Activated gamma-delta T cell (primary cell): Measurements from ENCODE around the gene ANKRD63.

Experiments used
- DNase-seq: peaks from one replicate; lab custom pipeline; 2025; lab: John Stamatoyannopoulos, UW

The ANKRD63 gene

DNA sequence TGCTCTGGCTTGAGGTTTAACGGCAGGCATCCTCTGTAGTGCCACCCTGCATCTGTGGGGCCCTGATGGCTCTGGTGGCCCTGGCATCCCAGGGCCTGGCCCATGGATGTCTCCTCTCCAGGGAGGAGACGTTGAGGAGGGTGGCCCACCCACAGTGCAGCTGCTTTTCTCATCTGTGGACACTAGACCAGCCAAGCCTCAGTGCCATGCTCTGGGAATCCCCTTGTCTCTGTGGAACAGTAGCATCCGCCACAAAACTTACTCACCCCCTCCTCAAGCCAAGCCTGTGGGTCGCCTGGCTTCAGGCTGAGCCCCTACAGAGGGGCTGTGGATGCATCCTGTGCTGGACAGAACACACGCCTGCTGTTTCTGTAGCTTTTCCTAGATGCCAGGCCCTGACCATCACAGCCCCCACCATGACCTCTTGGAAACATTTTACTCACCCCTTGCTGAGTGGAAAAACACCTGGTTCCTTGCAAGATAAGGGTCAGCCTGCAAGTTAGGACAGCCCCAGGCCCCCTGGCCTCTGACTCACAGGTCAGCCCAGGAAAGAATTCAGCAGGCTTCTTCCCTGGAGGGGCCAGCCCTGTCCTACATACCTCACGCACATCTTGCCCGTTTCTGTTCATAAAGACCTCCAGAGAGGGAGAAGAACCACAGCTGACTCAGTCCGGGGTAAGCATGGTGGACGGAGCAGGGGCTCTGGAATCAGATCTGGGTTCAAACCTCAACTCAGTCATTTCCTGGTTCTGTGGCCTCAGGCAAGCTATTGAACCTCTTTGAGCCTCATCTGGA, 25.0 kb downstream of the ANKRD63 start:
- no peak for DNase-seq

DNA sequence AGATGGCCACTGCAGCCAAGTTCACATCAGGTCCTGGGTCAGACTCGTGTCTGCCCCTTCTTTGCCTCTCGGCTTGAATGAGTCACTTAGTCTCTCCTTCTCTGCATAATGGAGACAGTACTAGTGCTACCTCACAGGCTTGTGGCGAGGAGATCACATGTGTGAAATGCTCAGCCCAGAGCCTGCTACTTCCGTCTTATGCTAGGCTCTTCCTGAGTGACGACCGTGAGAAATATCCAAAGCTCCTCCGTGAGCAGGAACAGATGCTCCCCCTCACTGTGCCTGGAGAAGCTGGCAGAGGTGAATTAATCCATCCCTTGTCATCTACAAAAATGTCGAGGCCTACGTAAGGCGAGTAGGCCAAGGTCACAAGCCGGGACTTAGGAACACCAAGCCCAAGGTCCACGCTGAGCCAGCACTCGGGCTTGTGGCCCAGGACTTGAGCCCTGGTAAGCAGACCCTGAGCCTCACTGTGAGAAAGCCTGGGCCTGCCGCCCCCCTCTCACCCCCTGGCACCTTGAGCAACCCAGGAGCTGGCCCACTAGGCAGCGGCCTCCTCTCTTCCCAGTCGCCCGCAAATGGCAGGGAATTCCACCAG, 26.1 kb downstream of the ANKRD63 start:
- no peak for DNase-seq

DNA sequence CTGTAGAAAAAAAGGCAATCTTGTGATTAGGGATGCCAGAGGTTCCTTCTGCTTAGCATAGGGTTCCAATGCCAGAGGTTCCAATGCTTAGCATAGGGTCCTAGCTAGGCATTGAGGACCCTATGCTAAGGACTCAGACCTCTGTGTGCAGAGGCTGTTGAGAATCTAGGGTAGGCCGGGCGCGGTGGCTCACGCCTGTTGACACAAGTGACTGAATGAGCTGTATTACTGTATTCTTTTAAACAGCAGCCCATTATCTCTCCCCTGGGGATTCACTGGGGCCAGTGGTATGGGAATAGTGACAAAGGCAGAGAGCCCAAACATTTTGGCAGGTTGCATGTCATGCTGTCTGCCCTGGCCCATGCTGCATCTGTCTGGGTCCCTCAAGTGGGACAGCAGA, 27.8 kb downstream of the ANKRD63 start:
- no peak for DNase-seq

DNA sequence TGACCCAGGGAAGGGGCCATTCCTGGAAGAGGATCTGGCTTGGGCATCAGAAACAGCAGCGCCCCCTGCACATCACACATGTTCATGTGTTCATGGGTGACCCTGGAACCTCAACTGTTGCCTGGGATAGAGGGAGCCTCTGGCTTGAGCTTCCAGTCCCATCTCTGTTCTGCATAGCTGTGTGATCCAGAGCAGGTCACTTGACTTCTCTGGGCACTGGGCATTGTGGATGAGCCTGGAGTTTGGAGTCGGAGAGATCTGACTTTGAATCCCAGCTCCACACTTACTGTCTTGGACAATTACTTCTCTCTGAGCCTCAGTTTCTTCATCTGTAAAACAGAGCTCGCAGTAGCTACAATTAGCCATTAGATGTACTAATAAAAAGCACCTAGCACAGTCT, 28.4 kb downstream of the ANKRD63 start:
- no peak for DNase-seq

DNA sequence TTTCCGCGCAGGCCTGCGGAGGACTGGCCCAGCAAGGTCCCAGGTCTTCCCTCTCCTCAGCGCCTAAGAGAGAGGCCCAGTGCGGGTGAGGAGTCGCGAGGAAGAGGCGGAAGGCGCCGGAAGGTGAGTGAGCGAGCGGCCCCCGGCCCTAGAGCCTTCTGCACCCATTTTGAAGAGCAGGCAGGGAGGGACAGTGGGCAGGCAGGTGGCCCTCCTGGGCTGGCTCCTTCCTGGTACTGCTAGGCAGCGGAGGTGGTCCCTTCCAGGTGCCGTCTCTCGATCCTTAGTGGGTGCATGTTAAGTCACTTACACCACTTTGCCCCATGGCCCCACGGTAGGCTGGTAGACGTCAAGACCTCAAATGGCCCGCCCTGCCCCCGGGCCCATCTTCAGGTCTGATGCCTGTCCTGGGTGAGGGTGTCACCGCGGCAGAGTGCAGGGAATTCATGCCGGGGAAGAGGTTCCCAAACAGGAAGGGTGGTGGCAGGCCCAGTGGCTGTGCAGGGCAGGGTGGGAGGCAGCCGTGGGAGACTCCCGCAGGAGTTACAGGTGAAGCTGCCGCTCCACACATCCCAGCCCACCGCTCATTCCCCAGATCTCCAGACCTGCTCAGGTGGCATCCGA, 29.6 kb downstream of the ANKRD63 start:
- DNase-seq: no peak

DNA sequence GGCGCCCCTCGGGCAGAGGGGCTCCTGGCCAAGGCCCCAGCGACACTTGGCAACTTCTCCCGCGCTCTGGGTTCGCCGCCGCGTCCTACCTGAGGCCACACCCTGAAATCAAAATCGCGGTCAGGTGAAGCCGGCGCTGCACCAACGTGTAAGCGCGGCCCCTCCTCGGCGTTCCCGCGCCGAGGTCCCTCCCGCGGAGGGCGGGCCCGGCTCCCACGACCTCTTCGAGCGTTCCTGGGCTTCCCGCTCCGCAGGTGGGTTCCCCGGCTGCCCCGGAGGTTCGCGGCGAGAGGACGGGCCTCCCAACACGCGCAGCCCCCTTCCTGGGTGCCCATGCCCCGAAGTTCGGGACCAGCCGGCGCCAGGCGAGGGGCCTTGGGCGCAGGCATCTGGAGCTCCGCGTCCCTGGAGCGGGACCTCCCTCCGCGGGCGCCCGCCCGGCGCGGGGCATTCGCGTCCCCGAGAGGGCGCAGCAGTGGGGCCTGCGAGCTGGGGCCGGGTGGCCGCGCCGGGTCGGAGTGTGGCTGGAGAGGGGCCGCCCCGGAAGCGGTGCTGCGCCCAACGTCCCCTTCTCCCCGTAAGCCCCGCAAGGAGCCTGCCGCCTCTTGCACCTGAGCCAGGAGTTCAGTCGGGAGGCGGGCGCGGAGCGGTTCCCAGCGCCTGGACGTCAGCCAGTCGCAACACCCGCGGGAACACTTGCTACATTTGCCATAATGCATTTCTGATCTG, 30.3 kb downstream of the ANKRD63 start:
- no peak for DNase-seq

DNA sequence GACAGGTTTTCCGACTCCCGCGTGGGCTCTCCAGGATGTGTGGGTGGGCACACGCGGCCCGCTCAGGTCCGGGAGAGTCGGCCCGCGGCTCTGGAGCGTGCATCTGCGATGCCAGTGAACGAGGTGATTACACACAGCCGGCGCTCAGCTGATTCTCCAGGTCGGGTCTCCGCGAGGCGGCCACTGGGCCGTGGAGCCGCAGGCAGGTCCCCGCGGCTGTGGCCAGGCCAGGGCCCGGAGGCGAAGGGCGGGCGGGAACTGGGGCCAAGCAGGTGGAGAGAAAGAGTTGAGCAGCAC, 30.8 kb downstream of the ANKRD63 start:
- DNase-seq: no peak

DNA sequence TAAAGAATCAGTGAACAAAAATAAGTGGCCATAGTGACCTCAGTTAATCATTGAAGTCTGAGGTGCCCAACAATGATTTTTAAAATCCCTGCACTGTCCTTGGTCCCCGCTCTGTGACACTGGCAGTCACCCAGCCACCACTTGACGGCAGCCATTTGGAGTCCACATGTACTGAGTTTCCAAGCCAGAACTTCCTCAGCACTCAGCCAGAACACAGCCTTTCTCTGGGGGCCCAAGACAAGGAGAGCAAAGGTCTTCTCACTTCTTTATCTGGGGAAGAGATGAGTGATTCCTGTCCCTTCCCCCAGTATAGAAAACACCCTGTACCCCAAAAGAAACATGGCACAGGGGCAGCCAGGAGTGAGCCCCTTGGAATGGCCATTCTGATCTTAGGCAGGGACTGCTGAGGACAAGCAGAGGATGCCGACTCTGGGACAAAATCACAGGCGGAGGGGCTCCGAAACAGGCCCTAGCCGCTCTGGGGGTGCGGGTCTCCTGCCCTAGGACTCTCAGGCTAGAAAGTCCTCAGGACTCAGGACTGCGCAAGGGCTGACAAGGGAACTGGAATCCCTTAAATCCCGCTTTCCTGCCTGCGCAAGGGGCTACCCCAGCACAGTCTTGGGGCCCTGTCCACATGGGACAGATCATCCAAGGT, 31.3 kb downstream of the ANKRD63 start:
- DNase-seq: no peak

DNA sequence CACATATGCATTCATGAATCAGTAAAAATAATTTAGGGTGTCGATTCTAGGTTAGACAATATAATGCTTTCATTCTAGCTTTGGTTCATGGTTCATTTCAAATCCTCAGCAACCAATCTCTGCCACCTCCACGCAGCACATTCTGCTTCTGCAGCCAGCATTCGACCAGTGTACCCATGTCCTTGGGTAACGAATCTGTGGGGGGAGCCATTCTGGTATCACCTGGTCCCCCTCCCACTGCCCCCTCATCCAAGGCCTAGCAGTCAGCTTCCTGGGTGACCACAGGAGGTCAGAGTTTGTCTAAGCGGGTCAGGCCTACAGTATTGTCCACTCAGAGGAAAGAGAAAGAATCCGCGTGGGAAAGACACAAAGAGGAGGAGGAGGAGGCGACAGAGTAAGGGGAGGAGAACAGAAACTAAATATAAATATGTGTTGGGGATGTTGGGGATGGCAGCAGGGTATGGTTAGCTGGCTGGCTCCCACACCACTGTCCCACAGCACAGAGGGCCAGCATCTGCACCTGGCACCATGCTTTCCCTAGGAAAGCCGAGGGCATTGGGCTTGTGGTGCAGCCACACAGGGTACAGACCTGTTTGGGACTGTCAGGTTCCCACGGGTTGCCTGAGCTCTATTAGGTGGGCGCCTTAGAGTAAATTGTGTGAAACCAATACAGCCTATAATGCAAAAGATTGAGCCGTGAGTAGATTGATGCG, 31.9 kb downstream of the ANKRD63 start:
- DNase-seq: no peak

DNA sequence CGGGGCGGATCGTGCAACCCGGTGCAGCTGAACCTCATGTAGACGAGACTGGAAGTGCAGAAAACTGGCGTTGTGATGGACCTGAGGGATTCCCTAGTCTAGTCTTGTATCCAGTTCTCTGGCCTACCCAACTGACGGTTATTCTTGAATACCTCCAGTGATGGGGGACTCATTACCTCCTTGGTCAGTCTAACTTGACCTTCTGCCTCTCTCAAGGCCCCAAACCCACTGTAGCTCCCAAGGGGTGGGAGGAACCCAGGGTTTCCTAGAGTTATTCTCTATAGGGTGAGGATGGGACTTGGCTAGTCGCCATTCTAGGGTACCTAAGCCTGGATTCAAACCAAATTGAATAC, 32.6 kb downstream of the ANKRD63 start:
- no peak for DNase-seq

DNA sequence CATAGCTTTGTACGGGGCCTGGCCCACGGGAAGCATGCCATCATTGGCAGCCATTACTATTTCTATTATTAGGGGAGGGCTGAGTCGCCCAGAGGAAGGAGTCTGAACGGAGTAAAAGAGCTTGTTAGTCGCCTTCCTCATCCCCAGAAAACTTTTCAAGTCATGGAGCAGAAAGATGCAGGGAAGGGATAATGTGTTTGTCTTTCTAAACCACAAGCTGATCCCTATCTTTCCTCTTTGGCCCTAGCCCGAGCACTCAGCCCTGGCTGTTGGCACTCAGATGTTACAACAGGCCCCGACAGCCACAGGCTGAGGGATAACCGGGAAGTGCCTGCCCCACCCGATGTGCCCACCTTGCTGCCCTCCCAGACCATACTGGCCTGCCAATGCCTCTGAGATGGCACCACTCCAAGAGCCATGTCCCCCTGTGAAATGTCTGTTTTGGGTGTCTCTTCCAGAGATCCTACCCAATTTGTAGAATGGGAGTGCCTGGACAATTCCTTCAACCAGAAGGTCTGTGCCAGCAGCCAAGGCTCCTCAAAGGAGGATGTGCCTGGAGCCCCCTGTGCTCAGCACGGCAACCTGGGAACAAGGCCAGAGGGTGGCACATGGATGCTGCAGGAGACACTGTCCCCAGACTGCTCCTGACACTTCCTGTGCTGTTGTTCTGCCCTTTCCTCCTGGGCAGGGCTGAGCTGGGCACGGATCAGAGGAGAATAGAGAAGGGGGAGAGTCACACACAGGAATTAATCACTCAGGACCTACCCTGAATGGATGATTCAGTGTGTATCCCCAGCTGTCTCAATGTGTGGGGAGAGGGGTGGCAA, 33.2 kb downstream of the ANKRD63 start:
- no peak for DNase-seq

DNA sequence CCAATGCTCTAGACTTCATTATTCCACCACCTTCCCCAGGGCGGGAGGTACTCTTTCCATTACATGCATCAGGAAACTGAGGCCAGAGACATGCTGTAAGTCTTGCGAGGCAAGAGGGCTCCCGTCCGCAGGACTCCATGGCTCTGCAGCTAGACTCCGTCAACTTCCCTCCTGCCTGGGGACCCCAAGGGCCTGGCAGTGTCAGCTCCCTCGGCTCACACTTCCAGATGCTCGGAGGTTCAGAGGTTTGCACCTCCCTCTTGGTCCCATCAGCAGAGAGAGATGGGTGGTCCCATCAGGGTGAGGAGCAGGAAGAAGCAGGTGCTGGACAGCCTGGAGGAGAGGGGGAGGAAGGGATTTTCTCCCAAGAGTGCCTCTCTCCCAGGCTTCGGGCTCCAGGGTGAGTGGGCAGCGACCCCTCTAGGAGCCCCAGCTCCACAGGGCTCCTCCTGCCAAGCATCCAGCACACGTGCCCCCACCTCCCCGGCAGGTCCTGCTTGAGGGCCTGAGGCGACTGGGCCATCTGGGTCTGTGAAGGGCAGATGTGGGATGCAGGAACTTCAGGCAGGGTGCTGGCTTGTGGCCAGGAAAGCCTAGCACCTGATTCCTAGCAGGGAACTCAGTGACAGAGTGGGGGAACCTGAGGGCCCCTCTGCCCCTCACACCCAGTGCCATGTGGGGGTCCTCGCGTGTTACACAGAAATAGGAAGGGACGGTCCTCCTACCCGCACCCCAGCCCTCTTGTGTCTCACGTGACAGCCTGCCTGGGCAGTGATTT, 34.7 kb downstream of the ANKRD63 start:
- no peak for DNase-seq

DNA sequence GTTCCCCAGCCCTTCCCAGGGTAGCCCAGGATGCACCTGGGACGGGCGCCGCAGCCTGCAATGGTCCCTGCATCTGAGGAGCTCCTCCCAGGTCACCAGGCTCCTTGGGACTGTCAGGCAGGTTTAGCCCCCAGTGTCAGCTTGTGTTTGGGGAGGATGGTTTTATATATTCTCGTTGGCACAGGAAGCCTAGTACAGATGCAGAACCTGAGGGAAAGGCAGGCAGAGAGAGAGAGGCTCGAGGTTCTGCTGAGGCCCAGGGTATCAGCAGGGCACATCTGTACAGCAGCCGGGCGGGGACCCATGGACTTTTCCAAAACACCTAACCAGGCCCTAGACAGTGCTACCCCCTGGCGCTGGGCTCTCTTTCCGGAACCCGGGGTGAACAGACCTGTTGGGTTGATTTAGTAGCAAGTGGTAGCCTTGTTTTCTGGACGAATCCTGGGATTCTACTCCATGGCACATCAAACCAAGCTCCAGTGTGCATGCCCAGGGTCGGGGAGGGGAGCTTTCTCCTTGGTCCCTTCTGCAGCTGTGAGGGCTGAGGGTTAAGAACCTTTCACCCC, 35.4 kb downstream of the ANKRD63 start:
- no peak for DNase-seq

DNA sequence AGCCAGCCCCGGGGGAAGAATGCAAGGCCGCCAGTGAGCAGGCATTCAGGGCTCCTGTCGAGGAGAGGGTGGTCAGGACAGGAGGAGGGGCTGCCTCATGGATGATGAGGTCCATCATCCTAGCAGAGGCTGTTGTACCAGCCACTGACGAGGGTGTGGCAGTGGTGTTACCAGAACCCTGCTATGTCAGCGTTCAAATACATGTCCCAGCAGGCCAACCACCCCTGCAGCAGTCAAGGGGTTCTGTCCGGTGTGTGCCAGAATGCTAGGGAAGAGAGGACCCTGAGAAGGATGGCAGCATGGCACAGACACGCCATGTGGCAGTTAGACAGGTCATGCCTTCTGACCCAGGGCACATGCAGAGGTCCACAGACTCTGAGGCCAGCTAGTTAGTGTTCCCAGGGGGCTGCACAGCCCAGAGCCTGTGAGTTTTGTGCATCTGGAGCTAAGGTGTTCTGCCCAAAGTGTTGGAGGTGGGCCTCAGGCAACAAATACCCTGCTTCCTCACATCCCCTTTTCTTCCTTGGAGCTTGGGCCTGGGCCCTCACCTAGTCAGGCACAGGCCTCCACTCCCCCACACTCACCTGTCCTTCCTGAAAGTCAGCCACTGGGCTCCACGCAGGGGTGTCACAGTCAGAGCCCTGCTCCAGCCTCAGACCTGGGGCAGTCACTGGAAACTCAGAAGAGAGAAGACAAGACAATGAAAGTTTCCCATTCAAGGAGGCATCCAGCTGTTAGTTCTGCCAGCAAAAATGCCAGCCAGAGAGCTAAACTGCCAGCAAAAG, 36.2 kb downstream of the ANKRD63 start:
- DNase-seq: no peak

DNA sequence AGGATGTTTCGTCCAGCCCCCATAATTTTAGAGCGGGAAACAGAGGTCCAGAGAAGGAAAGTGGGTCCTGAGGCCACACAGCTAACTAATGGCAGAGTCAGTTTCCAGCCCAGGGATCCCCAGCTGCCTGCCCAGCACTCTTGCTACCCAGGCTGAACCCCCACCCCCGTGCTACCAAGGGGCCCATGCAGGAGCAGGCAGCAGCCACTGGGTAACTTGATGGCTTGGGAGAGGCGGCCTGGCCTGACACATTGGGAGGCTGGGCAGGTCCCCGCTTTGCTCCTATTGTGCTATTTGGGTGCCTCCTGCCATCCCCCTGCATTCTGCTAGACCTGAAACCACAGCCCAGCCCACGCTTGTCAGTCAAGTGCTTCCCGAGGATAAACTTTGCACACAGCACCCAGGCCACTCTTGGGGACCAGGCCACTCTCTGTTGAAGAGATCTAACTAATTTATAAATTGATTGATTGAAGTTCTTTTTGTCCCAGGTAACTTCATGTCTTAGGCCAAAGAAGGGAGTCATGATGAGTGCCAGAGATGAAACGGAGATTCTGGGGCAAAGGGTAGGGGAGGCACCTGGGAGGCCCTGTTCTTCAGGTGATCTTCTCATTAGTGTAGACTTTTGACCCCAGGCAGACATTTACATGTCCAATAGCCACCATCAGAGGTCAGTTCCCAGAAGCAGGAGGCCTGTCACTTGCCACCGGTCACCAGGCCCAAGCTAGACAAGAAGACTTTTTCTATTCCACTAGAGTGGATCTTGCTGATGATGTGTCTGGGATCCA, 37.0 kb downstream of the ANKRD63 start:
- DNase-seq: no peak

DNA sequence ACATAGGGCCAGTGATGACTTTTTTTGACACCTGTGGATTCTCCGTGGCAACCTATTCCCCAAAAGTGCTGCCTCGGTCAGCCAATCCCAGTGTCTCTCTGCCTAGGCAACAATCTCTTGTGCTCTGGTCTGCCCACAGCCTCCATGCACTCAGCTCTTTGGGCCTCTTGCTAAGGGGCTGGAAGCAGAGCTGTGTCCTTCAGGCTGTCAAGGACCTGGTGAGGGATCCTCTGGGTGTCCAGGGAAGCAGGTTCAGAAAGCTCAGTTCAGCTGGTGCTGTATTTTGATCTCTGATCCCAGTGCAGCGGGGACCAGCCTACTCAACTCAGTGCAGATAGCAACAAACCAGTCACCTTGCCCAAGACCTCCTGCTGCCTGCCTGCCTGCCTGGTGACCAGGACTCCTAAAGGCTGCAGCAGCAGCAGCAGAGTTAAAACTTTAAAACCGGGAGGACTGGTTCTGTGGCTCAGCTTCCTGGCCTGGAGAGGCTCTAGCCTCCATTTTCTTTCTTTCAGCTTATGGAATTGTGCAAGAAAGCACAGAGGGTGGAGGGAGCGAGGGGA, 37.8 kb downstream of the ANKRD63 start:
- DNase-seq: no peak

DNA sequence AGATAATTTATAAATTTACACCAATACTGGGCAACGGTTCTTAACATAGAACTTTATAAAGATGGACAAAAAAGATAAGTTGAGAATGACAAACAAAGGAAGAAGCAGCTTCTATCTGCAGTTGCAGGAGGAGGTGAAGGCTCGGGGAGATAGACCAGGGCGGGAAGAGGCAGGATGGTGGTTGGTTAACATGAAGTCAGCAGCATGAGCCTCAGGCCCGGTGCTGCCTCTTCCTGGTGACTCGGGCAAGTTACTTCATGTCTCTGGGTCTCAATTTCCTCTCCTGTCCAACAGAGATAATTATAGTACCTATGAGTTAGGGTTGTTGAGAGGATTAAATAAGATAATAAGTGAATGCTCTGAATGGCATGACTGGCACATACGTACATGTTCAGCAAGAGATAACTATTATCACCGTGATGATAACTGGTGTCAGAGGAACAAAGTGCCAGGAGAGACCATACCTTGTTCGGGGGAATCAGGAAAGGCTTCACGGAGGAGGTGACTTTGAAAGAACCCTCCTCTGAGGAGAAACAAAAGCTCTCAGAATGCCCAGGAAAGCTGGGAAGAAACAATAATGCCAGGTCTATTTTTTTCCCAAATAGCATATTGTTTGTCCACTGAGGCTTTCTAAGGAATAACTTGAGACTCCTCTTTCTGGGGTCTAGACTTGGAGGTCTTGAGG, 39.6 kb downstream of the ANKRD63 start:
- DNase-seq: no peak
